Gastrocnemius medialis (tissue), 4 donors: Measurements from ENCODE around the gene C9. TPM values are rescaled to one million over a fixed set of nuclear protein-coding genes. Genes with fewer than 3 reads are reported as not detected.
A peak's percentile ranks its signal among the peaks of the same experiment; 100 is the strongest.
"Not testable (repeated sequence)": the region's sequence is repeated elsewhere in the genome, so short reads cannot be mapped to it uniquely, and the experiment has no call there.

Experiments used
- ATAC-seq, 2 donors: fragments of 150-250 bp; one replicate each; pipeline ENCODE4 v1.9.1; 2016
- DNase-seq, 2 donors: peaks; one replicate each; pipeline ENCODE4 v3.0.0-alpha.2; 2019
- H3K27ac ChIP-seq, 4 donors: fragments of 200-600 bp; sonication (generic); 1 replicate in 1 of 4; 2 replicates in 3 of 4; pipeline ENCODE4 v1.5.1; 2016 to 2018; ENCODE audit warnings: mild to moderate bottlenecking in 2 of 4, moderate library complexity in 1 of 4
- H3K27me3 ChIP-seq, 3 donors: fragments of 200-600 bp; sonication (generic) in 2 of 3; 1 replicate in 1 of 3; 2 replicates in 2 of 3; pipeline versions ENCODE4 v1.5.1 to v1.6.0; 2016 to 2019; ENCODE audit warnings: mild to moderate bottlenecking in 1 of 3, moderate library complexity in 1 of 3
- H3K36me3 ChIP-seq, 2 donors: fragments of 200-600 bp; sonication (generic) in 1 of 2; one replicate each; pipeline ENCODE4 v1.5.1; 2017 to 2018
- H3K4me1 ChIP-seq, 2 donors: fragments of 200-600 bp; sonication (generic) in 1 of 2; one replicate each; pipeline ENCODE4 v1.5.1; 2016 to 2017; ENCODE audit warnings: mild to moderate bottlenecking in 2 of 2
- H3K4me3 ChIP-seq, 4 donors: fragments of 200-600 bp; sonication (generic) in 3 of 4; 1 replicate in 1 of 4; 2 replicates in 3 of 4; pipeline ENCODE4 v1.5.1; 2016 to 2019; ENCODE audit warnings: mild to moderate bottlenecking in 2 of 4
- H3K9me3 ChIP-seq, 3 donors: fragments of 200-600 bp; sonication (generic) in 2 of 3; 1 replicate in 1 of 3; 2 replicates in 2 of 3; pipeline ENCODE4 v1.5.1; 2016 to 2019
- CTCF ChIP-seq, 5 experiments: fragments of 450-650 bp in 3 of 5; fragments of 200-600 bp in 2 of 5; sonication (generic) in 2 of 5; IDR thresholded peaks in 4 of 5; conservative IDR thresholded peaks in 1 of 5; 1 replicate in 4 of 5; 2 replicates in 1 of 5; pipeline ENCODE4 v1.5.1; 2016 to 2019; ENCODE audit warnings: antibody characterized with exemption in 5 of 5, mild to moderate bottlenecking in 3 of 5, moderate library complexity in 3 of 5
- POLR2A ChIP-seq, 2 donors: fragments of 450-650 bp; IDR thresholded peaks; one replicate each; pipeline ENCODE4 v1.6.1; 2017; ENCODE audit warnings: antibody characterized with exemption in 2 of 2, mild to moderate bottlenecking in 2 of 2, moderate library complexity in 2 of 2
- in situ Hi-C, 4 donors: fragments of 200-750 bp; cut with MboI; loops; one replicate each; pipeline versions ENCODE4 v1.15.0 to v1.8.0; 2017; ENCODE audit warnings: low sequenced_read_pairs in 4 of 4
- intact Hi-C: fragments of 100-400 bp; cut with DNase I; formaldehyde crosslinking; loops from one replicate; pipeline ENCODE4 v1.15.1; 2023; ENCODE audit warnings: low total_unique reads
- total RNA-seq, 4 donors: library from RNA; depleted of rRNA; stranded (reverse); fragments of >200 nt; gene quantifications; one replicate each; pipeline versions ENCODE4 v1.1.0 to v1.2.3, GENCODE V29; 2016

Gene C9
- total RNA-seq, 4 donors from 2014 or later: 2.6 to 5.3 TPM; not detected in 2

- no peak for TF ChIP-seq CTCF (IDR thresholded peaks at IDR 0.05 in 4 of 5, conservative IDR thresholded peaks at IDR 0.05 in 1 of 5)
- no peak for TF ChIP-seq POLR2A (IDR thresholded peaks at IDR 0.05)
- H3K4me1 ChIP-seq: no peaks in the 10 kb centered on the region
- no peak overlapping the region for H3K27ac ChIP-seq
- no peaks in the 10 kb centered on the region for H3K36me3 ChIP-seq
- ATAC-seq (no peak), DNase-seq (no peak)
- in situ Hi-C loops (no loop called here), intact Hi-C loops (no loop called here)
- H3K9me3 ChIP-seq: no peaks in the 10 kb centered on the region
- H3K27me3 ChIP-seq: no peaks in the 10 kb centered on the region
- H3K4me3 ChIP-seq: no peak overlapping the region
Measured at GRCh38 chr5:39333104-39333503, 31.2 kb downstream of the C9 start.

- Histone ChIP-seq H3K9me3 (no peaks in the 10 kb centered on the region), H3K4me3 (no peak overlapping the region), H3K27ac (no peak overlapping the region), H3K27me3 (no peaks in the 10 kb centered on the region), H3K4me1 (no peaks in the 10 kb centered on the region), H3K36me3 (no peaks in the 10 kb centered on the region)
- DNase-seq (no peak), ATAC-seq (peak in 1 of 2 donors; percentile 66)
- intact Hi-C loops (no loop called here), in situ Hi-C loops (no loop called here)
- TF ChIP-seq CTCF (IDR thresholded peaks at IDR 0.05 in 4 of 5, conservative IDR thresholded peaks at IDR 0.05 in 1 of 5): no peak
- TF ChIP-seq POLR2A (IDR thresholded peaks at IDR 0.05): no peak
Measured at GRCh38 chr5:39331861-39332381, 32.4 kb downstream of the C9 start.

- no peak overlapping the region for H3K4me3 ChIP-seq
- ATAC-seq (no peak), DNase-seq (no peak)
- no peaks in the 10 kb centered on the region for H3K27me3 ChIP-seq
- in situ Hi-C loops (no loop called here), intact Hi-C loops (no loop called here)
- no peaks in the 10 kb centered on the region for H3K9me3 ChIP-seq
- H3K4me1 ChIP-seq: no peaks in the 10 kb centered on the region
- TF ChIP-seq POLR2A (IDR thresholded peaks at IDR 0.05) (no peak), CTCF (IDR thresholded peaks at IDR 0.05 in 4 of 5, conservative IDR thresholded peaks at IDR 0.05 in 1 of 5) (no peak)
- H3K27ac ChIP-seq: no peak overlapping the region
- H3K36me3 ChIP-seq: no peaks in the 10 kb centered on the region
Measured at GRCh38 chr5:39328731-39329130, 35.6 kb downstream of the C9 start.

- TF ChIP-seq CTCF (IDR thresholded peaks at IDR 0.05 in 4 of 5, conservative IDR thresholded peaks at IDR 0.05 in 1 of 5) (no peak), POLR2A (IDR thresholded peaks at IDR 0.05) (no peak)
- H3K9me3 ChIP-seq: no peaks in the 10 kb centered on the region
- DNase-seq (no peak), ATAC-seq (no peak)
- in situ Hi-C loops (no loop called here), intact Hi-C loops (no loop called here)
- H3K4me1 ChIP-seq: no peaks in the 10 kb centered on the region
- no peaks in the 10 kb centered on the region for H3K27me3 ChIP-seq
- H3K4me3 ChIP-seq: no peak overlapping the region
- no peaks in the 10 kb centered on the region for H3K36me3 ChIP-seq
- no peak overlapping the region for H3K27ac ChIP-seq
Measured at GRCh38 chr5:39323542-39323941, 40.8 kb downstream of the C9 start.

GRCh38 chr5:39319395-39319794, 44.9 kb downstream of the C9 start:
- DNase-seq: no peak
- Histone ChIP-seq H3K27ac (no peak overlapping the region), H3K36me3 (no peaks in the 10 kb centered on the region), H3K4me3 (no peak overlapping the region), H3K9me3 (no peaks in the 10 kb centered on the region), H3K27me3 (no peaks in the 10 kb centered on the region), H3K4me1 (no peaks in the 10 kb centered on the region)
- TF ChIP-seq CTCF (IDR thresholded peaks at IDR 0.05 in 4 of 5, conservative IDR thresholded peaks at IDR 0.05 in 1 of 5): no peak
- TF ChIP-seq POLR2A (IDR thresholded peaks at IDR 0.05): no peak
- ATAC-seq: no peak
- intact Hi-C loops: no loop called here
- in situ Hi-C loops: no loop called here

GRCh38 chr5:39316464-39316863, 47.8 kb downstream of the C9 start:
- H3K4me1 ChIP-seq, ATAC-seq, H3K27ac ChIP-seq, H3K36me3 ChIP-seq, intact Hi-C loops, in situ Hi-C loops, H3K4me3 ChIP-seq, DNase-seq, H3K9me3 ChIP-seq, H3K27me3 ChIP-seq: not testable (repeated sequence)
